Eye (tissue), 1 donor: ENCODE measurements around the gene NAV2.
"Not testable (repeated sequence)": the region's sequence is repeated elsewhere in the genome, so short reads cannot be mapped to it uniquely, and the experiment has no call there.

ENCODE experiments used
- DNase-seq: peaks from one replicate; pipeline ENCODE4 v3.0.0-alpha.2; 2015

Gene NAV2

GRCh38 chr11:19959648-19960059 is 247.0 kb downstream of the NAV2 start:
- no peak for DNase-seq

- DNase-seq = not testable (repeated sequence)
Observed at GRCh38 chr11:19960410-19960809, 247.8 kb downstream of the NAV2 start.

- DNase-seq = no peak
Observed at GRCh38 chr11:19961225-19961624, 248.6 kb downstream of the NAV2 start.

GRCh38 chr11:19962053-19962800 is 249.6 kb downstream of the NAV2 start:
- no peak for DNase-seq

GRCh38 chr11:19962801-19963175 is 250.2 kb downstream of the NAV2 start:
- no peak for DNase-seq

GRCh38 chr11:19963697-19964387 is 251.2 kb downstream of the NAV2 start:
- DNase-seq = no peak

GRCh38 chr11:19966441-19966840 is 253.8 kb downstream of the NAV2 start:
- DNase-seq = no peak

- DNase-seq = no peak
Observed at GRCh38 chr11:19966927-19967326, 254.3 kb downstream of the NAV2 start.

GRCh38 chr11:19967787-19968186 is 255.2 kb downstream of the NAV2 start:
- no peak for DNase-seq

- DNase-seq = no peak
Observed at GRCh38 chr11:19968860-19969259, 256.2 kb downstream of the NAV2 start.

GRCh38 chr11:19970944-19971343 is 258.3 kb downstream of the NAV2 start:
- DNase-seq = no peak

GRCh38 chr11:19972091-19972490 is 259.5 kb downstream of the NAV2 start:
- DNase-seq = no peak

GRCh38 chr11:19972651-19973050 is 260.0 kb downstream of the NAV2 start:
- DNase-seq = no peak

- no peak for DNase-seq
Observed at GRCh38 chr11:19973136-19973635, 260.5 kb downstream of the NAV2 start.

- no peak for DNase-seq
Observed at GRCh38 chr11:19974886-19975285, 262.2 kb downstream of the NAV2 start.

GRCh38 chr11:19975414-19975990 is 262.9 kb downstream of the NAV2 start:
- DNase-seq = no peak

- no peak for DNase-seq
Observed at GRCh38 chr11:19976281-19976941, 263.8 kb downstream of the NAV2 start.

- DNase-seq = no peak
Observed at GRCh38 chr11:19977941-19978340, 265.3 kb downstream of the NAV2 start.

- DNase-seq = no peak
Observed at GRCh38 chr11:19978668-19979518, 266.3 kb downstream of the NAV2 start.

- DNase-seq = no peak
Observed at GRCh38 chr11:19979519-19979845, 266.8 kb downstream of the NAV2 start.

GRCh38 chr11:19980388-19980787 is 267.8 kb downstream of the NAV2 start:
- no peak for DNase-seq

GRCh38 chr11:19980957-19981669 is 268.5 kb downstream of the NAV2 start:
- no peak for DNase-seq
